ENCODE results near the gene MYO7A.

MYO7A gene

DNA sequence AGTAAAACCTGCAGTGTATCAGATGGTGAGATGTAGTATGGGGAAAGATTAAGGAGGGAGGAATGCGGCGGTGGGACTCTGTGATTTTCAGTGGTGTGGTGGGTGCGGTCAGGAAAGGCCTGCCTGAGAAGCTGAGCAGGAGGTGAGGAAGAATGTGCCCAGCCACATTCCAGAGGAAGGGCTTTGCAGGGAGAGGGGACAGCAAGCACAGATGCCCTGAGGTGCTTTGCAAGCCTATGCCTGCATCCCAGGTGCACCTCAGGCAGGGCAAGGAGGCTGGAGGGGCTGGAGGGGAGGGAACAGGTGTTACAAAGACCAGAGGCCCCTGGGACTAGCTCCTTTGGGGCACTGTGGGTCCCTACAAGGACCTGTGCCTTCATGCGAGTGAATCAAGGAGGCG lies 42.1 kb downstream of the MYO7A start:
- DNase-seq = no peak

DNA sequence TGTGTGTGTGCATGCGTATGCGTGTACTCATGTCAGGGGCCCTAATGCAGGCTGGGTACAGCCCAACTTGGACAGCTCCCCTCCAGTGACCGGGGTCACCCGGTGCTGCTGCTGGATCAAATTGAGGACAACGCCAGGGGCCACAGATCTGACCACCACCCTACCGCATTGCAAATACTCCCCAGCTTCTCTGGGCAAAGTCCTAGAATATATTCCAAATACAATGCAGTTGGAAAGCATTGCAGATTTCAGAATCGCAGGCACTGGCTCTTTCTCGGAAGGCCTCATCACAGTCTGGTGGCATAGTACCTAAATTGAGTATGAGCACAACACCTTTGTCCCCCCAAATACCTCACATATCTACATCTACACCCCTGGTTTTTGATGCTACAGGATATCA lies 43.2 kb downstream of the MYO7A start:
- no peak for DNase-seq

DNA sequence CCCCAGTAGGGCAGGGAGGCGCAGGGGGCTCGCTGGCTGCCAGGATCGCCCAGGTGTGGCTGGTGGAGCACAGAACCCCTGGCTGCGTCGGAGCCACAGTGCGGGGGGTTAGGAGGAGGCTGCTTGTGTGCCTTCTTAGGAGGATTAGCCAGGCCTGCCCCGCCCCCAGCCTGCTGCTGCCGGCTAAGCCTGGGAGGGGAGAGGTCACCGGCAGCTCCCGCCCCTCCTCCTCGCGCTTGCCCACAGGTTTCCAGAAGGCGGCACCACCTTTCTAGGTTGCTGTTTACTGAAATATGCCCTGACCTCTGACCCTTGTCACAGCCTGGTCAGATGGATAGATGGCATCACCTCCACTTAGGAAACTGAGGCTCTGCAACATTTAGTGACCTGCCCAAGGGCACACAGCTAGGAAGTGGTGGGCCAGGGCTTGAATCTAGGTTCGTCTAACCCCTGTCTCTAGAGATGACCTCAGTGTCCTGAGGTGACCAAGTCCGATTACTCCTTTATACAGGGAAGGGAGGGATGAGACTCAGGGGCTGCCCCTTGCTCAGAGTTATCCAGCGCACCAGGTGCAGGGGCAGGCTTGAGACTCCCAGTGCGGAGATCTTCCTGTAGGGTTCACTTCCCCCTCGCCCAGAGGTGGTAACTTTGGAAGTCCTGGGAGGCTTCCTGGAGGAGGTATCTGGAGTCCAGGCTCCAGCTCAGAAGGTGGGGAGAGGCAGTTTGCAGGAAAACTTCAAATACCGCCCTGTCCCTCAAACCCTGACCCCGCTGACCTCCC lies 44.0 kb downstream of the MYO7A start:
- DNase-seq = no peak

DNA sequence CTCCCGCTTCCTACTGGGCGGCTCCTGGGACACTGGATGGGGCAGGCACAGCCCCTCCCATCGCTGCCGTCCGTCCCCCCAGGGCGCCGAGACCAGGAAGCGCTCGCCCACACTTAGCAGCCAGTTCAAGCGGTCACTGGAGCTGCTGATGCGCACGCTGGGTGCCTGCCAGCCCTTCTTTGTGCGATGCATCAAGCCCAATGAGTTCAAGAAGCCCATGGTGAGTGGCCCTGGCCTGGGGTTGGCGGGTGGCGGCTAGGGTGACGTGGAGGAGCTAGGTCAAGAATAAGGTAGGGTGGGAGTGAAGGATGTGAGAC lies 44.6 kb downstream of the MYO7A start:
- no peak for DNase-seq

DNA sequence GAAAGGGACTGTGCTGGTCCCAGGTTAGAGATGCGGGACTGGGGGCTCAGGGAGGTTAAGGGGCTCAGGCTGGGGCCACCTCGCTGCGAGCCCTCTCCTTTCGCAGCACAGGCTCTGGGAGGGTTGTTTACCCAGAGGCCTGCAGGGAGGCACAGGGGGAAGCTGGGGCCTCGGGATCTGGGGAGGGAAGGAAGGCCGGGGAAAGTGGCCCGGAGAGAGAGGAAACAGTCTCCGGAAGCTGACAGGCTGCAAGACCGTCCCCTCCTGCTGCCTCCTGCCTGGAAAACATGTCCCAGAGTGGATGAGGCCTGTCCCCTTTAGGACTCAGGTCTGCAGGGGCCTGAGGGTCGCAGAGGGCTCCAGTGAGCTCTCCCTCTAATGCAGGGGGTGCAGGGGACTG lies 45.4 kb downstream of the MYO7A start:
- DNase-seq = no peak

DNA sequence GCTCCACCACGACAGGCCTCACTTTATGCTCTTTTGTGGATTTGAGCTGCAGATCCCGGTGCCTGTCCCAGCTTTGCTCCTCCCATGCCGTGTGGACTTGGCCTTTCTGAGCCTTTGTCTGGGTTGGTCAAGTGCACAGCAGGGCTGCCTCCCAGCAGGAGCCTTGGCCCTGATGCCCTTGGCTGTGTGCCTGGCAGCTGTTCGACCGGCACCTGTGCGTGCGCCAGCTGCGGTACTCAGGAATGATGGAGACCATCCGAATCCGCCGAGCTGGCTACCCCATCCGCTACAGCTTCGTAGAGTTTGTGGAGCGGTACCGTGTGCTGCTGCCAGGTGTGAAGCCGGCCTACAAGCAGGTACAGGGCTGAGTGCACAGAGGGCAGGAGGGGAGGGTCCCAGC lies 46.5 kb downstream of the MYO7A start:
- DNase-seq = no peak

DNA sequence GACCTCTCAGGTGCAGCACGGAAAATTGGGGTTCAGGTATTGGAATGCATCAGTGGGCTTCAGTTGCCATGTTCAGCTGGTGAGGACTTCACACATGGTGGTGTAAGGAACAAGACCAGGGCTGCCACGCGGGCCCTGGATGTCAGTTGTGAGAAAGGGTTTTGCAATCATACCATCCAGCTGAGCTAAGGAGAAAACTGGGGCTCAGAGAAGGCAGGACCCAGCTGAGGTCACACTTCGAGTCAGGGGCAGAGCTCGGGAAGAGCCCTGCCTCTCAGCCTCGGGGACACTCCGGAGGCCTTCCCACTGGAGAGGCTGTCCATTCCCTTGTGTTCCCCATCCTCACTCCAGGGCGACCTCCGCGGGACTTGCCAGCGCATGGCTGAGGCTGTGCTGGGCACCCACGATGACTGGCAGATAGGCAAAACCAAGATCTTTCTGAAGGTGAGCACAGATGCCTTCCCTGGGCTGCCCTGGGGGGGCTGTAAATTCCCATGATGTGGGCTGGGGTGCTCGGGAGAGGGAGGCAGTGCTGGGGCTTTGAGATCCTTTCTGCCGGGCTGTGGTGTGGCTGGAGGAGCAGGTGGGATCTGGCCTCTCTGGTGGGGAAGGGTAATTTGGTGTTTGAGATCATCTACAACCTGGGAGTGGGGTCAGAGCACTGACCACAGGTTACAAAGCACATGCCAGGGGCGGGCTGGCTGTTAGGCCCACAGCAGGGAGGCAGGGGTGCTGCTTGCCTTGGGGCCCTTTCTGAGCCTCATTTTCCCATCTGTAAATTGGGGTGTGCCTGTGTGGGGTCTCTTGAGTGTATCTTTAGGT lies 47.2 kb downstream of the MYO7A start:
- DNase-seq = no peak

DNA sequence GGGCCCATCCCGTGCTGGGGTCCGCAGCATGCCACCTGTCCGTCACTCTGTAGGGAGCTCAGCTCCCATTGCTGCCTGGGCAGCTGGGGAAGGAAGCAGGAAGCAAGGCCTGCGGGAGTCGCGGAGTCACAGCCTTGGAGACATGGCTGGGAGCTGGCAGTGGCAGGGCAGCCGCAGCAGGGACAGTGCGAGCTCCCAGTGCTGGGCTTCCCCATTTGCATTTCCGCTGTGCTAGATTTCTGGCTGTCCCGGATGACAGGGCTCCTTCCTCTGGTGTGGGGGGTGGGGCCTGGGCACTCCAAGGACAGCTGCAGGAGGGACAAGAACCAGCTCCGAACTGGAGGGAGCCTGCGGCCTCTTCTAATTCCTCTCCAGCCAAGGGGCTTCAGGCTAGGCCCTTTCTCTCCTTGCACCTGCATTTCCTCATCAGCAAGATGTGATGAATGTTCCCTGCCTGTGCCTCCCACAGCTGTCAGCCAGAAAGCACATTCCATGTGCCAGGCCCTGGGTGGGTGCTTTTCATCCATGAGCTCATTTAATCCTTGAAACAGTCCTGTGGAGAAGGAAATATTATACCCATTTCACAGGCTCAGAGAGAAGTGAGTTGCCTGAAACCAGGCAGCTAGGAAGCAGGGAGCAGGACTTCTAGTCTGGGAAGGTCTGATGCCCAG lies 48.0 kb downstream of the MYO7A start:
- peak; percentile 23 for DNase-seq

DNA sequence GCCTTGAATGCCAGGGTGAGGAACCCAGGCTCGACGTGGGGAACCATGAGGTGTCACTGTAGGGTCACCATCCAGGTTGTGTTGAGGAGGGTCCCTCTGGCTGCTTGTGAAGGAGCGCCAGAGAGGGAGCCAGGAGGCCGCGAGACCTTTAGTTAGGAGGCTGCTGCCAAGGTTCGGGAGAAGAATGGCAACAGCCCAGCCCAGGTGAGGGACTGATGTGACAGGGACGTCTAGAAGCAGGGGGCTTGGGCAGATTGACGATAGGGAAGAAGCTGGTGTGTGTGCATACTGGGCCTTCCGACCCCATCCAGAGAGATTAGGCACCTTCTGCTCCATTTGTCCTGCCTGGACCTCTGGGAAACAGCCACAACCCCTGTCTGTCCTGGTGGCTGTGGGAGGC lies 49.0 kb downstream of the MYO7A start:
- DNase-seq = no peak

DNA sequence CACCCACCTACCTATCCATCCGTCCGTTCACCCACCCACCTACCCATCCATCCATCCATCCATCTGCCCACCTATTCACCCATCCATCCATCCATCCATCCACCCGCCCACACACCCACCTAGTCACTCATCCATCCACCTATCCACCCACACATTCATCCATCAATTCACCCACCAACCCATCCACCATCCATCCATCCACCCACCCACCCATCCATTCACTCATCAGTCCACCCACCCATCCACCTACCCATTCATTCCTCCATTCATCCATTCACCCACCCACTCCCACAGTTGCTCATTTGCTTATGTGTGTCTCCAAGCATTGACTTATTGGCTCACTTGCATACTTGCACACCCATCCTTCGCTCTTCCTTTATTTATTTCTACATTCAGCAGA lies 50.1 kb downstream of the MYO7A start:
- DNase-seq = no peak

DNA sequence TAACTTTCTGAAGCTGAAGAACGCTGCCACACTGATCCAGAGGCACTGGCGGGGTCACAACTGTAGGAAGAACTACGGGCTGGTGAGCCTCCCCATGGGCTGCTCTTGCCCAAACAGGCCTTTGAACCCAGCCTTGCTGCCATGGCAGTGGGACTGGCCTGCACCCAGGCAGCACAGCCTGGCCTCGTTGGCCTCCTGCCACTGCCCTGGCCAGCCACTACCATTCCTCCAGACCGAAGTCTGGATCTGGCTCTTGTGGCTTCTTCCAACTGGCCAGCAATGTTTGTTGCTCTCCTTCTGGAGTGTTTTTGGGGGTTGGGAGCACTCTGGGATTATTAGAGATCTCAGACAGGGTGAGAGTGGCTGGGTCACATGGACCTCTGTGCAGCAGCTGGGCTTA lies 51.0 kb downstream of the MYO7A start:
- DNase-seq = no peak

DNA sequence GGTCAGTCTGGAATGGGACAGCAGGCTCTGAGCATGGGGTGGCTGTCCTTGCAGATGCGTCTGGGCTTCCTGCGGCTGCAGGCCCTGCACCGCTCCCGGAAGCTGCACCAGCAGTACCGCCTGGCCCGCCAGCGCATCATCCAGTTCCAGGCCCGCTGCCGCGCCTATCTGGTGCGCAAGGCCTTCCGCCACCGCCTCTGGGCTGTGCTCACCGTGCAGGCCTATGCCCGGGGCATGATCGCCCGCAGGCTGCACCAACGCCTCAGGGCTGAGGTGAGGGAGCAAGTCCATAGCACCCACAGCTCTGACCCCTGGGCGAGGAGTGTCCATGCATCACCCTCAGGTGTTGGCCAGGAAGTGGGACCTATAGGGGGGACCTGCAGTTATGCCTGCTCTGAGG lies 51.6 kb downstream of the MYO7A start:
- no peak for DNase-seq

DNA sequence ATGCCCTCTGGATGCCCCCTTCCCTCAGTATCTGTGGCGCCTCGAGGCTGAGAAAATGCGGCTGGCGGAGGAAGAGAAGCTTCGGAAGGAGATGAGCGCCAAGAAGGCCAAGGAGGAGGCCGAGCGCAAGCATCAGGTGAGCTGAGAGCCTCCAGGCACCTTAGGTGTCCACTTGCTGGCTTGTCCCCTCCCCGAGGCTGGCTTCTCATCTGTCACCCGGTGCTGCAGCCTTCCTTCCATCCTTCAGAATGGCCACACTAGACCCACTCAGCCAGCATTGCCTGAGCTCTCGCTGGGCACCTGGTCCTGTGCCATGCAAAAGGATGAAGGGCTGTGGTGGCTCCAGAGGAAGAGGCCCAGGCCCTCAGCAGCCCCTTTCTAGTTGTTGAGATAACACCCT lies 52.3 kb downstream of the MYO7A start:
- no peak for DNase-seq

DNA sequence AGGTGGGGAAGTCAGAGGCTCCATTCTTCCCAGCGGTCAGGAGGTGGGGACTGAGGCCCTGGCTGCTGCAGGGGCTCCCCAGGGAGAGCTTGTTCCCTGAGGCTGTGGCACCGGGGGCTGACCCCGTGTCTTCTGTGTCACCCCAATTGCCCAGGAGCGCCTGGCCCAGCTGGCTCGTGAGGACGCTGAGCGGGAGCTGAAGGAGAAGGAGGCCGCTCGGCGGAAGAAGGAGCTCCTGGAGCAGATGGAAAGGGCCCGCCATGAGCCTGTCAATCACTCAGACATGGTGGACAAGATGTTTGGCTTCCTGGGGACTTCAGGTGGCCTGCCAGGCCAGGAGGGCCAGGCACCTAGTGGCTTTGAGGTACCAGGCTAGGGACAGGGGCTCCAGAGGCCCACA lies 53.2 kb downstream of the MYO7A start:
- no peak for DNase-seq

DNA sequence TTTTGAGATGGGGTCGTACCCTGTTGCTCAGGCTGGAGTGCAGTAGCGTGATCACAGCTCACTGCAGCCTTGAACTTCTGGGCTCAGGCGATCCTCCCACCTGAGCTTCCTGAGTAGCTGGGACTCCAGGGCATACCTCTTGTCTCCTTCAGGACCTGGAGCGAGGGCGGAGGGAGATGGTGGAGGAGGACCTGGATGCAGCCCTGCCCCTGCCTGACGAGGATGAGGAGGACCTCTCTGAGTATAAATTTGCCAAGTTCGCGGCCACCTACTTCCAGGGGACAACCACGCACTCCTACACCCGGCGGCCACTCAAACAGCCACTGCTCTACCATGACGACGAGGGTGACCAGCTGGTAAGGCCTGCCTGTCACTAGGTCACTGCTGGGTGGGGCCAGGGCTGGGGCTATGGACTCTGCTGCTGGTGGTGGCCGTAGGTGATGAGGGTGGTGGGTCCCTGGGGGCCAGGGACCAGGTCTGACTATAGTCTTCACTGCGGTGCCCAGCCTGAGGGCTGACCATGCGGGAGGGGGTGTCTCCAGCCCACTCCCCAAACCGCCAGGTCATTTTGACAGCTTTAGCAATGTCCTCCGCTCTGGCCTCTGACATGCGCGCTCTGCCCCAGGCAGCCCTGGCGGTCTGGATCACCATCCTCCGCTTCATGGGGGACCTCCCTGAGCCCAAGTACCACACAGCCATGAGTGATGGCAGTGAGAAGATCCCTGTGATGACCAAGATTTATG lies 53.9 kb downstream of the MYO7A start:
- no peak for DNase-seq

DNA sequence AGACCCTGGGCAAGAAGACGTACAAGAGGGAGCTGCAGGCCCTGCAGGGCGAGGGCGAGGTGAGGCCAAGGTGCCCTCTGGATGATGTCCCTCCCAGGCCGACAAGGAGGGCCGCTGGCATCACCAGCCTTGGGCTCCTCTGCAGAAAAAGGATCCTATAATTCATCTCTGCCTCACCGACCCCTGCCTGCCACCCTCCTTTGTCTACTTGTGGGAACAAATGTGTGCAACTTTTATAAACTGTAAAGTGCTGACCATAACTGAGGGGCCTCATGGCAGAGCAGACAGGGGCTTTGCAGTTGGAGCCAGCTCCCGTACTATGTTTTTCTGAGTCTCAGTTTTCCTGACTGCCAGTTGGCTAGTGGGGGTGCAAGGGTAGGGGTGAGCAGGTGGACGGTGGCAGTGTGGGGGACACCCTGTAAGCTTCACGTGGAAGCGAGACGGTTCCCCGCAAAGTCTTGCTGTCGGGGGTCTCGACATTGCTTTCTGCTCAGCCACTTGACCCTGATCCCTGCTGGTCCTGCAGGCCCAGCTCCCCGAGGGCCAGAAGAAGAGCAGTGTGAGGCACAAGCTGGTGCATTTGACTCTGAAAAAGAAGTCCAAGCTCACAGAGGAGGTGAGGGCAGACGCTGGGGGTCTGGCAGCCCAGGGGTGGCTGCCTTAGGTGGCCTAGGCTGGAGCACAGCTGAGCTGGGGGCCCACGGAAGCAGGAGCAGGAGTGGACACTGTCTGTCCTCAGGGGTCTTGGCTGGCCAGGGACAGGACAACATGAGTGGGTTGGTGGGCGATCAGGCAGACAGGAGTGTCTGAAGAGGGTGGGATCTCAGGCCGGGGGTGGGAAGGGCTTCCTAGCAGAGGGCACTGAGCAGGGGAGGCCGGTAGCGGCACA lies 54.7 kb downstream of the MYO7A start:
- no peak for DNase-seq

DNA sequence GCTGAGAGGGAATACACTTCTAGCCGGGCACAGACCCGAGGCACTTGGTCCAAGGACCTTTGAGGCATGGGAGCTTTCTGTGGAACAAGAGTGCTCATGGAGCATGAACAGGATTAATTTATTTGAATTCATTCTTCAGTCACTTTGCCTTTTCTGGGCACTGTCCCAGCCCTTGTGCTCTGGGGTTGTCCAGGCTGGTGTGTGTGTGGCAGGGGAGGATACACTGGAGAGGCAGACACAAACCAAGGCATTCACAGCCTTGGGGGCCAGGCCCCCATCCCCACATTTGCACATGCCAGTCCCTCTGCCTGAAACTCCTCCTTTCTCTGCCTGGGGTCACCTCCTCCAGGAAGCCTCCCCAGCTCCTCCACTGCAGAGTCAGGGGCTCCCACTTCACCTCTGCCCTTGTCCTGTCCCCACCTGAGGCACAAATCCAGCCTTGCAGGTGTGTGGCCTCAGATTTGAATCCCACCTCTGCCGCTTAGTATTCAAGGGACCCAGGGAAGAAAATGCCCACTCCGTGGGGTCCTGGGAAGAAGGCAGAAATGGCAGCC lies 55.5 kb downstream of the MYO7A start:
- no peak for DNase-seq

DNA sequence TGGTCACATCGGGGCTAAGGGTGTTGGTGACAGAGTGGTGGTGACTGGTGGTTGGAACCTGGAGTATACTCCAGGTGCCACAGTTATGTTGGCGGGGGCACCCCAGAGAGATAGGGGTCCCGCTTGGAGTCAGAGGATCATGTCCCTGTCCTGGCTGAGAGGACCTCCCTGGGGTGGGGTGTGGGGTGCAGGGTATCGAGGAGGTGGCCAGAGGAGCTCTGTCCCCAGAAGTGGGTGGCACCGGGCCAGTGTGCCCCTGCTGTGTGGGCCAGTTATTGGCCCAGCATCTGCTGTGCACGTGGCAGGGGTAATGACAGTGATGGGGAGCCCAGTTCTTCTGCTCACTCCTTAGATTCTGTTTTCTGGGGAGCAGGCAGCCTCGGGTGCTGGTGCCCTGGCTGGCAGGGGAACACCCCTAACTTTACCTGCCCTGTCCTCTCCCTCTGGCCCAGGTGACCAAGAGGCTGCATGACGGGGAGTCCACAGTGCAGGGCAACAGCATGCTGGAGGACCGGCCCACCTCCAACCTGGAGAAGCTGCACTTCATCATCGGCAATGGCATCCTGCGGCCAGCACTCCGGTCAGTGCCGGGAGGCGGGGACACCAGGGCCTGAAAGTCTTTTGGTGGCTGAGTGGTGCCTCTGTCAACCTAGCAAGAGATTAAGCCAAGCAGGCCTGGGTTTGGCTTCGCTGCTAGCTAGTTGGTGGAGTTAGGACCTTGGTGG lies 56.3 kb downstream of the MYO7A start:
- DNase-seq = no peak

DNA sequence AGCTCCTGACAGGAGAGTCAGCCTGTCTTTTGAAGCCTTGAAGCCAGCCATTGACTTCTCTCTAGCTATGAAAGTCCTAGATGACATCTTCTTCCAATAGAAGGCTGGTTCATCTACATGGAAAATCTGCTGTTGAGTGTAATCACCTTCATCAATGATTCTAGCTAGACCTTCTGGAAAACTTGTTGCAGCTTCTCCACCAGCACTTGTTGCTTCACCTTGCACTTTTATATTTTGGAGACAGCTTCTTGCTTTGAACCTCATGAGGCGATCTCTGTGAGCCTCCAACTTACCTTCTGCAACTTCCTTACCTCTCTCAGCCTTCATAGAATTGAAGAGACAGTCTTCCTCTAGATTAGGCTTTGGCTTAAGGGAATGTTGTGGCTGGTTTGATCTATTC lies 58.3 kb downstream of the MYO7A start:
- no peak for DNase-seq

DNA sequence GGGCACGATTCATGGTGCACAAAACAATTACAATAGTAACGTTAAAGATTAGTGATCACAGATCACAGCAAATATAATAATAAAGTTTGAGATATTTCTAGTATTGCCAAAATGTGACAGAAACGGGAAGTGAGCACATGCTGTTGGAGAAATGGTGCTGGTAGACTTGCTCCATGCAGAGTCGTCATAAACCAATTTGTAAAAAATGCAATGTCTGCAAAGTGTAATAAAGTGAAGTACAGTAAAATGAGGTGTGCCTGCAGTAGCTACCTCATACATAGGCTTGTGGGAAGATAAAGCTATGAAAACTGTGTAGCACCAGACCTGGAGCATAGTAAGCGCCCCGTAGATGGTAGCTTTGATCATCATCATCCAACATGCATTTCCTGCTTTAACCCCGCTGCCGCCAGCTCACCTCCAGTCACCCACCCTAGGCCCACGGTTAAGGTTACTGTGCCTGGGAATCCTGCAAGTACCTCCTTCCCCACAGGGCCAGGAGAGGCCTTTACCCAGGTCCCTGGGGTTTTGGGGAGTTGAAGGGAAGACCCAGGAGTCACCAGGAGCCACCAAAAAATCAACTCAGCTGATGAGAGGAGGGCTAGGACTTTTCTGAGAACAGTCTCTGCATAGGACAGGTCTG lies 59.2 kb downstream of the MYO7A start:
- no peak for DNase-seq

All from NCI-H526 treated with DMSO at 0.1 percent for 48 hours (cell line).